G401 (cell line): Measurements from ENCODE around the gene BCKDK. TPM values are rescaled to one million over a fixed set of nuclear protein-coding genes. Genes with fewer than 3 reads are reported as not detected.
"Not testable (repeated sequence)": the region's sequence is repeated elsewhere in the genome, so short reads cannot be mapped to it uniquely, and the experiment has no call there.

Source experiments
- DNase-seq: peaks from one replicate; pipeline ENCODE4 v3.0.0-alpha.2; 2015; ENCODE audit warnings: low spot score
- in situ Hi-C: cut with HindIII; loops from 2 replicates; pipeline ENCODE4 v1.10.0; 2016; ENCODE audit warnings: low sequenced_read_pairs, mixed read lengths
- total RNA-seq: library from RNA; depleted of rRNA; stranded (reverse); fragments of >200 nt; shearing (Covaris generic); gene quantifications from 2 replicates; pipeline ENCODE4 v1.2.3, GENCODE V29; 2014

The BCKDK gene
- total RNA-seq, 1 experiment from 2014 or later: 52.5 TPM

DNA sequence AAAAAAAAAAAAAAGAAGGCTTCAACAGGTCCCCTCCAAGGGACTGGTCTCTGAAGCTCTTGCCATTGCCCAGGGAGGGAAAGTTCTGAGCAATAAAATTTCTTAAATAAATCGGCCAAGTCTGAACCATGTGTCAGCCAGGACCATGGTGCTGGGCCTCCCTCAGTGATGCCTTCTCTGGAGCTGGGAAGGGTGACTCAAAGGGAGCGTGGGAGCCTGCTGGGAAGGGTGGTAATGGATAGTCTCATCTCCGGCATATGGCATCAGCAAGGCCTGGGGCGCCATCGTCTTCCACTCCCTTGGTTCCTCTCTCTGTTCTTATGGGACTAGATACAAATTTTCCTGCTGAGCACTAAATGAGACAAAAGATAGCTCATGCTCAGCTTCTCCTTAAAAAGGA is 15.9 kb upstream of the BCKDK start:
- in situ Hi-C loops: no loop called here
- no peak for DNase-seq

DNA sequence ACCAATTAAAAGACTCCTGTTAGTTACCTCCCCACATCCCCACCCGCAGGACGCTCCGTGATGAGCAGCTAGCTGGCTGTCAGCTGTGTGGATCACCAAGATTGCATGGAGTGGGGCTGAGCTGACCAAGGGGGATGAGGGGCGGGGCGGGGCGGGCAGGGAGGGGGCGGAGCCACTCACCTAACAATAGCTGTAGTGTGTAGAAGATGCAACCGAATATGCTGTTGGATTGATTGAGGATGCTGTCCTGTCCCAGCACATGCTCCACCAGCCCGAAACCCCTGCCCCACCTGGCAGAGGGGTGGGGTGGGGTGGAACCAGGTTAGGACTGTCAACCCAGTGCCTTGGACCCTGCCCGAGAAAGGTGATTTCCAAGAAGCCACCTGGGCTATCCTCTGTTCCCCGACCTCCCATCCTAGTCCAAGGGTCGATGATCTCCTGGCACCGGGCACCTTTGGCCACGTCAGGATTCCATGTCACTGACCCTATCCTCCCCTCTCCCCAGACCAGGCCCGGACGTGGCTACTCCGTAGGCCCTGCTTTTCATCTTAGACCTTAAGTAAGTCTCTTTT is 15.0 kb upstream of the BCKDK start:
- peak; percentile 33 for DNase-seq
- in situ Hi-C loops: no loop called here

DNA sequence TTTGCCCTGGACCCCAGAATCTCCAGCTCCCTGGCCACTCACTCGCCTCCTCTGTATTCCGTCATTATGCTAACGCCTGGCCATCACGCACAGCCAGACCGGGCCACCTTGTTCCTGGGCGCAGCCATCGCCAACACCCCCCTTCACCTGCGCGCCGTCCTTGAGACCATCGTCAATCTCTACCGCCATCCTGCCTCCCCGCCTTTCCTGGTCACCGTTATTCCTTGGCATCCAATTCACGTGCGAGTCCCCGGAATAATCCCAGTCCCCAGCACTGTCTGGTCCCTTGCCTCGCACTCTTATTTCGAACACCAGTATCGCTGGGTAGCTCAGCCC is 14.1 kb upstream of the BCKDK start:
- DNase-seq: peak; percentile 46
- in situ Hi-C loops: no loop called here

- in situ Hi-C loops: no loop called here
- peak; percentile 98 for DNase-seq
Observed at GRCh38 chr16:31094424-31095120, 13.6 kb upstream of the BCKDK start, which contains the start of gene VKORC1. VKORC1 (minus strand) TSS chr16:31094797; CDS start chr16:31094729, 68 bp downstream.

DNA sequence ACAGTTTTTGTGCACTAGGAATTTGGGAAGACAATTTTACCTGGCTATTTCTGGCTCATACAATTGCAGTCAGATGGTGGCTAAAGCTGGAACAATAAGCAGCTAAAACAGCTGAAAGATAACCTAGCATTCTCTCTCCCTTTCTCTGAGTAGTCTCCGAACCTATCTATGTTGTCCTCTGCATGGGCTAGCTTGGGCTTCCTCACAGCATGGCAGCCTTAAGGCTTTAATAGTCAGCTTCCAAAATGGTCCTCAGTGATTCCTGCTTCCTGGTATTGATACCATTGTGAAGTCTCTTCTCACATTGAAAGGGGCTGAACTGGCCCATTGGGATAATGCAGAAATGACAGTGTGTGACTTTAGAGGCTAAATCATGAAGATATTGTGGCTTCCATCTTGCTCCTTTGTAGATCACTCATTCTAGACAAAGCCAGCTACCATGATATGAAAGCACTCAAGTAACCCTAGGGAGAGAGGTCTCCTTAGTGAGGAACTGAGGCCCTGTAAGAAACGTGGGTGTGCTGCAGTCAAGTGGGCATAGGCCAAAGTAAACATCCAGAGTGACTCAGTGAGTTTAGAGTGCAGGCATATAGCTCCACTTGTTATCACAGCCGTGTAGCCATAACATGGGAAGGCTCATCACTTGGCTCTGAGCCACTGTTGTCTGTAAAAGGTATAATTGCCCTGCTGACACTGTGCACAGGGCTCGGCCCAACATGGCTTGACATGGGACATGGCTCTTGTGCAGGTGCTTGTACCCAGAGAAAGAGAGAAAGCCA is 8.1 kb upstream of the BCKDK start:
- in situ Hi-C loops: no loop called here
- DNase-seq: no peak

- DNase-seq, in situ Hi-C loops: not testable (repeated sequence)
Observed at GRCh38 chr16:31100876-31101641, 7.1 kb upstream of the BCKDK start.

DNA sequence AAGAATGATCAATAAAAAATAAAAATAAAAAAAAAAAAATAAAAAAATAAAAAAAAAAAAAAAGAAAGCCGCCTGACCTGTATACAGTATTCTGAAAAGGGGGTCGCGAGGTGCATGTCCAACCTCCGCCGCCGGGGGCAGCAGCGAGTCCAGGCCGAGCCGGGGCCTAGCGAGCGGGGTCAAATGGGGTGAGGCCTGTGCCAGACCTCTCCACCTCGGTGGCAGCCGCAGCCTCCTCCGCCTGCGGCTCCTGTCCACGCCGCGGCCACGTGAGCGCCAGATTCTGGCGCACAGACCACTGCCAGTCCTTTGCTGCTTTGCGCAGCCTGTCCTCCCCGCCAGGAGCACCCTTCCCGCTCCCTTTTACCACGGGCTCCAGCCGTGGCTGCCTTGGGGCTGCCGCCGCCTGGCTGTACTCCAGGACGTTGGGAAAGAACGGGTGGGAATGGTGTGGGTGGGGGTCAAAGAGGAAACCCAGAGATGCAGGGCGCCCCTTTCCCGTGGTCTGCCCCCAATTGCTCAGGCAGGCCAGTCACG is 2.4 kb upstream of the BCKDK start:
- peak; percentile 76 for DNase-seq
- in situ Hi-C loops: no loop called here

DNA sequence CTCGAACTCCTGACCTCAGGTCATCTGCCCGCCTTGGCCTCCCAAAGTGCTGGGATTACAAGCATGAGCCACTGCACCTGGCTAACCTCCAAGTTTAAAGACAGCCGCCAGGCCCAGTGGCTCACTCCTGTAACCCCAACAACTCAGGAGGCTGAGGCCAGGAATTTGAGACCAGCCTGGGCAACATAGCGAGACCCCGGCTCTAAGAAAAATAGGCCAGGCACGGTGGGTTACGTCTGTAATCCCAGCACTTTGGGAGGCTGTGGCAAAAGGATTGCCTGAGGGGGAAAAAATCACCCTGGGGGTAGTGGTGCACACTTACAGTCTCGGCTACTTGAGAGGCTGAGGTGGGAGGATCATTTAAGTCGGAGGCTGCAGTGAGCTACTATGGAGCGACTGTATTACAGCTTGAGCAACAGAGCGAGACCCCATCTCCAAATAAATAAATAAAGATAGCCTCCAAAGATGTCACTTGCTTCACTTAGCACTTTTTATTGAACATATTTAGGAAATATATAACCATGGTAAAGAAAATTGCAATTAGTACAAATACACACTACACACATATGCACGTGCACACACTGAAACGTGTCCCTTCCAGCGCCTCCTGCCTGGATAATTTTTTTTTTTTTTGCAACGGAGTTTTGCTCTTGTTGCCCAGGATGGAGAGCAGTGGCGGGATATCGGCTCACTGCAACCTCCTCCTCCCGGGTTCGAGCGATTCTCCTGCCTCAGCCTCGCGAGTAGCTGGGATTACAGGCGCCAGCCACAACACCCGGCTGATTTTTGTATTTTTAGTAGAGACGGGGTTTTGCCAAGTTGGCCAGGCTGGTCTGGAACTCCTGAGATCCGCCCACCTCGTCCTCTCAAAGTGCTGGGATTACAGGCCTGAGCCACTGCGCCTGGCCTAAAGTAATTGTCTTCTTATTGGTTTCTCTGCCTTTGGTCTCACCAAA is 1.4 kb upstream of the BCKDK start:
- in situ Hi-C loops: no loop called here
- DNase-seq: no peak

DNA sequence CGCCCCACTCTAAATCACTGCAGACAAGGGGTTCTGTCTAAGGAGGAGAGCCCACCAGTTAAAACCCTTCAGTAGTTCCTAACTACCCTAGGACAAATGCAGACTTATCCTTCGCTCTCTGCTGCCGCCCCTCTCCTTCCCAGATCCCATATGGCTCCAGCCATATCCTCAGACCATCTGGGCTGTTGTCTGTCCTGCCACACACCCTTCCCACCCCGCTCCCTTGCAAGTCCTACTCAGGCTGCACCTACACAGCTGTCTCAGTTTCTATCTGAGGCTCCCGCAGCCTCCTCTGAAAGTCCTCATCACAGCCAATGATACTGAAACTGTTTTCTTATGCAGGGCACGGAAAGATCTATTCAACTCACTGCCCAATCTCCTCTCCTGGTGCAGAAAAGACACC is 720 bp upstream of the BCKDK start:
- in situ Hi-C loops: no loop called here
- DNase-seq: no peak

DNA sequence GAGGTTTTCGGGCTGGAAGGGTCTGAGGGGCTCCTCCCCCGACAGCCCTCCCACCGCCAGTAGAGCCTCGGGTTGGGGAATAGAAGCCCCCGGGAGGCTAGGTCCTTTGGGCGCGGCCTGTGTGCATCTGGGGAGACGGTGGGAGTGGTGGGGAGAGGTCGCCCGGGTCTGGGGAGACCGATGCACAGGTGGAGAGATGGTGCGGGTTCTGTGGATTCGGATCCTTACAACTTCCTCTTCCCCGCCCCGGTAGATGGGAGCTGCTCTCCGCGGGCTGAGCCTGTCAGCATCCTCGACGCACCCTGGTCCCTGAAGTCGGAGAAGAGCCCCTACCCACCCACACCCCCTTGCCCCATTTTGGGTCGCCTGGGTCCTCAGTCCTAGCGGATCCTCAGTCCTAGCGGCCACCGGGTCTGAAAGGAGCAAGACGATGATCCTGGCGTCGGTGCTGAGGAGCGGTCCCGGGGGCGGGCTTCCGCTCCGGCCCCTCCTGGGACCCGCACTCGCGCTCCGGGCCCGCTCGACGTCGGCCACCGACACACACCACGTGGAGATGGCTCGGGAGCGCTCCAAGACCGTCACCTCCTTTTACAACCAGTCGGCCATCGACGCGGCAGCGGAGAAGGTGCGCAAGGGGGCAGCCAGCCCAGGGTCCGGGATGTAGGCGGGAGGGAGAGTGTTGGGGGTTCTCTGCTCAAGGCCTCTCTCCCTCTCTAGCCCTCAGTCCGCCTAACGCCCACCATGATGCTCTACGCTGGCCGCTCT is 790 bp downstream of the BCKDK start:
- no peak for DNase-seq
- in situ Hi-C loops: no loop called here

GRCh38 chr16:31109622-31110021 is 1.4 kb downstream of the BCKDK start:
- in situ Hi-C loops: no loop called here
- no peak for DNase-seq

- in situ Hi-C loops: no loop called here
- DNase-seq: no peak
Observed at GRCh38 chr16:31110106-31111034, 2.2 kb downstream of the BCKDK start.

DNA sequence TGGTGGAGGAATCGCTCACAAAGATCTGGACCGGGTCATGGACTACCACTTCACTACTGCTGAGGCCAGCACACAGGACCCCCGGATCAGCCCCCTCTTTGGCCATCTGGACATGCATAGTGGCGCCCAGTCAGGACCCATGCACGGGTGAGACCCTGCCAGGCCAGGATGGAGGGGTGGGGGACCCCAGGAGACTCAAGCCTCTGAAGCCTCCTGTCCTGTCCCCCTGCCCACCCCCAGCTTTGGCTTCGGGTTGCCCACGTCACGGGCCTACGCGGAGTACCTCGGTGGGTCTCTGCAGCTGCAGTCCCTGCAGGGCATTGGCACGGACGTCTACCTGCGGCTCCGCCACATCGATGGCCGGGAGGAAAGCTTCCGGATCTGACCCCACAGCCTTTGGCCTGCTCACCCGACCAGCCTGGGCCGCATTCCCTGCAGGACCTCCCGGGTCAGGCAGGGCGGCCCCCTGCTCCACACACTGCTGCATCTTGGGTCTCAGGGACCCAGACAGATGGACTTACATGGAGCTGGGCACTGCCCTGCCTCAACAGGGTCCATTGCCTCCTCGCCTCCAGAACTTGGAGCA is 3.8 kb downstream of the BCKDK start:
- in situ Hi-C loops: no loop called here
- no peak for DNase-seq

- in situ Hi-C loops: no loop called here
- no peak for DNase-seq
Observed at GRCh38 chr16:31112711-31113110, 4.5 kb downstream of the BCKDK start.

- in situ Hi-C loops: no loop called here
- no peak for DNase-seq
Observed at GRCh38 chr16:31113121-31114120, 5.2 kb downstream of the BCKDK start.
